ENCODE data around the gene INCA1. TPM values are rescaled to one million over a fixed set of nuclear protein-coding genes. Genes with fewer than 3 reads are reported as not detected.

INCA1 gene
- total and polyA plus RNA-seq, 3 donors from 2014 or later: 32.6 to 64.4 (median 53.0) TPM

DNA sequence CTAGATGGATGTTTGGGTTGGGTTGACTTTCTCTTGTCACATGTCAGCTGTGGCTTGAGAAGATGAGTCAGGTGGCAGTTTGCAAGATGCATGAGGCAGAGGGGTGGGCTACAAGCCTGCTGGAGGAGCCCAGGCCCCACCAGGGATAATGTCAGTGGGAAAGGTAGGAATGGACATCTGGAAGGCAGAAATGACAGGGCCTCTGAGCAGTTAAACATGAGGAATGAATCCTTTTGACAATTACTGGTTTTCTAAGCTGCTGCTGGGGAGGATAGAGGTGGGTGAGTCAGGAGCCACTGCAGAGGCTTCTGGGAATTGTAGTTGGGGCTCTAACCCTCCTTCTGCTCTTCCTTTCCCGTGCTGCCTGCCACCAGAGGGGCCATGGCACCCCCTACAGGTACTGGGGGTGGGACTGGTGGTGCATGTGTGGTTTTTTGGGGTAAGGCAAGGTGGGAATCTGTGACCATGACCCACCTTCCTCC is 22.2 kb upstream of the INCA1 start:
- TF ChIP-seq POLR2A (IDR thresholded peaks at IDR 0.05): no peak
- TF ChIP-seq, protein P1, sequence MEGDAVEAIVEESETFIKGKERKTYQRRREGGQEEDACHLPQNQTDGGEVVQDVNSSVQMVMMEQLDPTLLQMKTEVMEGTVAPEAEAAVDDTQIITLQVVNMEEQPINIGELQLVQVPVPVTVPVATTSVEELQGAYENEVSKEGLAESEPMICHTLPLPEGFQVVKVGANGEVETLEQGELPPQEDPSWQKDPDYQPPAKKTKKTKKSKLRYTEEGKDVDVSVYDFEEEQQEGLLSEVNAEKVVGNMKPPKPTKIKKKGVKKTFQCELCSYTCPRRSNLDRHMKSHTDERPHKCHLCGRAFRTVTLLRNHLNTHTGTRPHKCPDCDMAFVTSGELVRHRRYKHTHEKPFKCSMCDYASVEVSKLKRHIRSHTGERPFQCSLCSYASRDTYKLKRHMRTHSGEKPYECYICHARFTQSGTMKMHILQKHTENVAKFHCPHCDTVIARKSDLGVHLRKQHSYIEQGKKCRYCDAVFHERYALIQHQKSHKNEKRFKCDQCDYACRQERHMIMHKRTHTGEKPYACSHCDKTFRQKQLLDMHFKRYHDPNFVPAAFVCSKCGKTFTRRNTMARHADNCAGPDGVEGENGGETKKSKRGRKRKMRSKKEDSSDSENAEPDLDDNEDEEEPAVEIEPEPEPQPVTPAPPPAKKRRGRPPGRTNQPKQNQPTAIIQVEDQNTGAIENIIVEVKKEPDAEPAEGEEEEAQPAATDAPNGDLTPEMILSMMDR (IDR thresholded peaks at IDR 0.05): no peak
- H3K27ac ChIP-seq: no peak overlapping the region
- H3K27me3 ChIP-seq: no peaks in the 10 kb centered on the region
- no peaks in the 10 kb centered on the region for H3K36me3 ChIP-seq (ENCODE audit: low read depth, missing control alignments)
- 20 to 76% methylated on average over 1 of the region's 1 CpG for WGBS, 2 donors
- intact Hi-C loops (cut with DNase I; ENCODE audit: low total_unique reads): no loop called here
- H3K4me3 ChIP-seq: no peak overlapping the region
- DNase-seq: no peak
- H3K4me1 ChIP-seq: no peaks in the 10 kb centered on the region
- no peaks in the 10 kb centered on the region for H3K9me3 ChIP-seq

DNA sequence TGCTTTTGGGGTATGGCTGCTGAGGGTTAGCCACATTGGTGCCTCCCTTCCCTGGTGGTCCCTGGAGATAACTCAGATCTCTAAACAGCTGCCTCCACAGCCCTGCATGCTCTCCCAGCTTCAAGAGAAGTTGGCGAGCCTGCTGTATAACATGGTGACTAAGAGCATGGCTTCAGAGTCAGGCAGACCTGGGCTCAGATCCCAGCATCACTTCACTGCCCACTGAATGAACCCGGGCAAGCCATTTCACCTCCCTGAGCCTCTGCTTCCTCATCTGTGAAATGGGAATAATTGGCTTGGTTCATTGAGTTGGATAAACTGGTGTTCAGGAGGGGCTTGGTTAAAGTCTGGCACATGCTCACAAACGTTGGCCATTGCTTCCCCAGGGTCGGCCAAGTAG is 17.0 kb upstream of the INCA1 start:
- H3K4me1 ChIP-seq: no peaks in the 10 kb centered on the region
- TF ChIP-seq, protein P1 (IDR thresholded peaks at IDR 0.05): no peak
- no peak for TF ChIP-seq POLR2A (IDR thresholded peaks at IDR 0.05)
- H3K27me3 ChIP-seq: no peaks in the 10 kb centered on the region
- DNase-seq: no peak
- intact Hi-C loops (cut with DNase I; ENCODE audit: low total_unique reads): no loop called here
- WGBS, 2 donors: 60 to 85% methylated on average over 2 to 4 of the region's 4 CpGs
- H3K27ac ChIP-seq: no peak overlapping the region
- H3K4me3 ChIP-seq: no peak overlapping the region
- no peaks in the 10 kb centered on the region for H3K9me3 ChIP-seq
- no peaks in the 10 kb centered on the region for H3K36me3 ChIP-seq (ENCODE audit: low read depth, missing control alignments)

DNA sequence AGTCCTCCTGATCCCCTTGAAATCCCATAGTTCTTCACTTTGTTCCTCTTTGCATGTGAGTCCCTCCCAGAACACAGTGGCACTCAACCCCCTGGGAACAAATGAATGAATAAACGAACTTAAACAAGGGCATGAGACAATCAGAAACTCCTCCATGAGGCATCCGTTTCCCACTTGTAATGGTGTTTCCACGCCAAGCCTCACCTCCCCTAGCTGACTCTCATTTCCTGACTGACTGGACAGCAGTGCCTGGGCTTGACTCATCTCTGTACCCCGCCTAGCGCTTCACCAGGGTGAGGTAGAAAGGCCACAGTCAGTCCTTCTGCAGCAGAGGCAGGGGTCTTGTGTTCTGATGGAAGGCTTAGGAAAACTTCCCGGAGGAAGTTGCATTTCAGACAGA is 14.6 kb upstream of the INCA1 start:
- WGBS, 2 donors: 86 to 87% methylated on average over 6 of the region's 6 CpGs
- Histone ChIP-seq H3K9me3 (no peaks in the 10 kb centered on the region), H3K4me1 (no peaks in the 10 kb centered on the region), H3K27me3 (no peaks in the 10 kb centered on the region), H3K27ac (no peak overlapping the region), H3K4me3 (no peak overlapping the region), H3K36me3 (ENCODE audit: low read depth, missing control alignments) (no peaks in the 10 kb centered on the region)
- intact Hi-C loops (cut with DNase I; ENCODE audit: low total_unique reads): no loop called here
- DNase-seq: no peak
- no peak for TF ChIP-seq POLR2A (IDR thresholded peaks at IDR 0.05)
- TF ChIP-seq, protein P1 (IDR thresholded peaks at IDR 0.05): no peak

DNA sequence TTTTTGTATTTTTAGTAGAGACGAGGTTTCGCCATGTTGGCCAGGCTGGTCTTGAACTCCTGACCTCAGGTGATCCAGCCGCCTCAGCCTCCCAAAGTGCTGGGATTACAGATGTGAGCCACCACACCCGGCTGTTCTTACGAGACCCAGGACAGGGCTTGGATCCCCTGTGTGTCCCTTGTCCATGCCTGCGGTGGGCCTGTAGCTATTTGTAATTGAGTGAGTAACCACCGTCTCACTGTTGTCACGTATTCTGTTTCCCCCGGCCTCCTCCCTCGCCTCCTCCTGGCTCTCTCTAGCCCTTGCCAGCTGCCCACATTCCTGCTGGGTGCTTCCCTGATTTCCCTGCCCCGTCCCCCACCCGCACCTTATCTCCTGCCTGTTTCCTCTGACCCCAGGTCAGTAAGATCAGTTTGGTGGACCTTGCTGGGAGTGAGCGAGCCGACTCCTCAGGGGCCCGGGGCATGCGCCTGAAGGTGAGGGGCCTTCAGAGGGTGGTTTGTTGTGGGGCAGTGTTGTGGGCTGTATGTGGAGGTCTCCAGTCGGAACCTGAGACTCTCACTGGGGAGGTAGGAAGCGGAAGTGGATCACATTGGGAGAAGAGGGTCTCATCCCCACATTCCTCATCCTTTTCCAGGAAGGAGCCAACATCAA is 6.0 kb upstream of the INCA1 start:
- Histone ChIP-seq H3K36me3 (ENCODE audit: low read depth, missing control alignments) (no peaks in the 10 kb centered on the region), H3K4me1 (peaks cover 20% of the 10 kb centered on the region), H3K9me3 (no peaks in the 10 kb centered on the region), H3K27ac (no peak overlapping the region), H3K27me3 (no peaks in the 10 kb centered on the region), H3K4me3 (no peak overlapping the region)
- no peak for TF ChIP-seq POLR2A (IDR thresholded peaks at IDR 0.05)
- TF ChIP-seq, protein P1 (IDR thresholded peaks at IDR 0.05): no peak
- 91 to 94% methylated on average over 18 of the region's 18 CpGs for WGBS, 2 donors
- intact Hi-C loops (cut with DNase I; ENCODE audit: low total_unique reads): no loop called here
- no peak for DNase-seq

Data from testis (tissue), 3 donors.